Neural cell (in vitro differentiated cells): Measurements from ENCODE around the gene PEMT. TPM values are rescaled to one million over a fixed set of nuclear protein-coding genes. Genes with fewer than 3 reads are reported as not detected.
A peak's percentile ranks its signal among the peaks of the same experiment; 100 is the strongest.

Experiments
- H2AFZ ChIP-seq: fragments of 200-600, 300-800 bp; sonication (generic), shearing (Covaris generic); 2 replicates; pipeline ENCODE4 v1.6.0; 2014; ENCODE audit warnings: low read depth, mild to moderate bottlenecking, antibody characterized with exemption, low read length, moderate library complexity
- H3F3A ChIP-seq: fragments of 200-600 bp; shearing (Covaris generic); 2 replicates; pipeline ENCODE4 v1.6.1; 2016; ENCODE audit warnings: mild to moderate bottlenecking, moderate library complexity, mixed read lengths, antibody characterized with exemption, low read length; ENCODE audit not compliant: insufficient read depth, poor library complexity, severe bottlenecking
- H3K27ac ChIP-seq: fragments of 200-600, 300-800 bp; sonication (generic), shearing (Covaris generic); 2 replicates; pipeline ENCODE4 v1.5.1; 2014; ENCODE audit warnings: mild to moderate bottlenecking, low read length, moderate library complexity
- H3K27me3 ChIP-seq: fragments of 300-800, 200-600 bp; sonication (generic), shearing (Covaris generic); 2 replicates; pipeline ENCODE4 v1.6.0; 2014; ENCODE audit warnings: mild to moderate bottlenecking, low read depth, low read length, moderate library complexity; ENCODE audit not compliant: insufficient read depth
- H3K36me3 ChIP-seq: fragments of 300-800, 200-600 bp; sonication (generic), shearing (Covaris generic); 2 replicates; pipeline ENCODE4 v1.5.1; 2014; ENCODE audit warnings: mild to moderate bottlenecking, antibody characterized with exemption, low read length, moderate library complexity; ENCODE audit not compliant: insufficient read depth
- H3K4me2 ChIP-seq: fragments of 300-800, 200-600 bp; sonication (generic), shearing (Covaris generic); 2 replicates; pipeline ENCODE4 v1.6.0; 2014; ENCODE audit warnings: mild to moderate bottlenecking, low read length
- H3K4me3 ChIP-seq: fragments of 300-800, 200-600 bp; sonication (generic), shearing (Covaris generic); 2 replicates; pipeline ENCODE4 v1.5.1; 2014; ENCODE audit warnings: mild to moderate bottlenecking, low read length, moderate library complexity
- H3K79me2 ChIP-seq: fragments of 200-600 bp; shearing (Covaris generic); replicated peaks from 2 replicates; pipeline ENCODE4 v1.6.0; 2014; ENCODE audit warnings: mild to moderate bottlenecking, low read length, moderate library complexity; ENCODE audit not compliant: insufficient read depth
- H3K9ac ChIP-seq: fragments of 300-800, 200-600 bp; sonication (generic), shearing (Covaris generic); 2 replicates; pipeline ENCODE4 v1.6.1; 2016; ENCODE audit warnings: mild to moderate bottlenecking, low read length, mixed read lengths
- H3K9me2 ChIP-seq: fragments of 200-600 bp; shearing (Covaris generic); 2 replicates; pipeline ENCODE4 v1.6.1; 2016; ENCODE audit warnings: mild to moderate bottlenecking, low read length, mixed read lengths; ENCODE audit not compliant: insufficient read depth
- H3K9me3 ChIP-seq: fragments of 200-600, 300-800 bp; sonication (generic), shearing (Covaris generic); 2 replicates; pipeline ENCODE4 v1.6.1; 2016; ENCODE audit warnings: mild to moderate bottlenecking, mixed run types, low read length, moderate library complexity, mixed read lengths
- H4K20me1 ChIP-seq: fragments of 200-600 bp; shearing (Covaris generic); 2 replicates; pipeline ENCODE4 v1.6.1; 2016; ENCODE audit warnings: mild to moderate bottlenecking, mixed run types; ENCODE audit not compliant: insufficient read depth
- CTCF ChIP-seq: fragments of 450-650 bp; IDR thresholded peaks from 2 replicates; pipeline ENCODE4 v1.5.1; 2014; ENCODE audit warnings: antibody characterized with exemption, mild to moderate bottlenecking, moderate library complexity; ENCODE audit not compliant: poor library complexity, severe bottlenecking
- EP300 ChIP-seq: fragments of 450-650 bp; conservative IDR thresholded peaks from 2 replicates; pipeline ENCODE4 v1.6.1; 2014; ENCODE audit warnings: antibody characterized with exemption, mild to moderate bottlenecking, moderate library complexity; ENCODE audit not compliant: poor library complexity, severe bottlenecking
- EZH2 ChIP-seq: fragments of 200-600, 300-800 bp; shearing (Covaris generic), sonication (generic); IDR thresholded peaks from 2 replicates; pipeline ENCODE4 v1.6.1; 2014; ENCODE audit warnings: antibody characterized with exemption, low read length, borderline replicate concordance, mild to moderate bottlenecking; ENCODE audit not compliant: insufficient read depth, poor library complexity, severe bottlenecking
- MXI1 ChIP-seq: fragments of 450-650 bp; conservative IDR thresholded peaks from 2 replicates; pipeline ENCODE4 v1.6.1; 2014; ENCODE audit warnings: antibody characterized with exemption, mild to moderate bottlenecking; ENCODE audit not compliant: poor library complexity, severe bottlenecking
- POLR2AphosphoS5 ChIP-seq: IDR thresholded peaks from 2 replicates; pipeline ENCODE4 v1.6.1; 2012
- RAD21 ChIP-seq: fragments of 450-650 bp; conservative IDR thresholded peaks from 2 replicates; pipeline ENCODE4 v1.6.1; 2014; ENCODE audit warnings: antibody characterized with exemption, mild to moderate bottlenecking, moderate library complexity
- REST ChIP-seq: IDR thresholded peaks from 2 replicates; pipeline ENCODE4 v1.6.1; 2012; ENCODE audit warnings: borderline replicate concordance
- SMC3 ChIP-seq: fragments of 450-650 bp; conservative IDR thresholded peaks from 2 replicates; pipeline ENCODE4 v1.6.1; 2014; ENCODE audit warnings: antibody characterized with exemption, mild to moderate bottlenecking, moderate library complexity; ENCODE audit not compliant: poor library complexity
- TAF1 ChIP-seq: IDR thresholded peaks from 2 replicates; pipeline ENCODE4 v1.6.1; 2012; ENCODE audit warnings: low read depth
- polyA plus RNA-seq: library from polyadenylated mRNA; depleted of rRNA; stranded (reverse); fragments of >200 nt; gene quantifications from 2 replicates; pipeline ENCODE4 v1.2.3, GENCODE V29; 2014

Gene PEMT
- polyA plus RNA-seq, 1 donor from 2014 or later, result 71.7 TPM

GRCh38 chr17:17496189-17497064, 95.1 kb downstream of the PEMT start, which contains the start of gene RASD1:
Gene RASD1, minus strand, starts transcription at chr17:17496395. Its CDS starts 214 bp downstream, at chr17:17496181.
- Histone ChIP-seq H3K4me3 (peak within 1 kb of the TSS; percentile 78), H3K9me2 (no peaks in the 10 kb centered on the region), H4K20me1 (no peaks in the 10 kb centered on the region), H3K79me2 (peaks cover 11% of the 10 kb centered on the region), H3K27me3 (peaks cover 19% of the 10 kb centered on the region), H3F3A (no peaks in the 10 kb centered on the region), H3K9me3 (no peaks in the 10 kb centered on the region), H3K4me2 (peak within 1 kb of the TSS; percentile 73), H2AFZ (no peak within 1 kb of the TSS), H3K9ac (peak within 1 kb of the TSS; percentile 75), H3K27ac (peak within 1 kb of the TSS; percentile 86), H3K36me3 (no peaks in the 10 kb centered on the region)
- TF ChIP-seq TAF1 (peak; percentile 41), SMC3 (peak; percentile 98), POLR2AphosphoS5 (peak; percentile 90), CTCF (peak; percentile 95), REST (no peak), EP300 (peak; percentile 36), EZH2 (no peak), RAD21 (peak; percentile 92), MXI1 (peak; percentile 28)

- Histone ChIP-seq H3K9ac (peak overlapping the region; percentile 75), H3K27ac (peak overlapping the region; percentile 70)
- TF ChIP-seq MXI1, result no peak
Measured at GRCh38 chr17:17495536-17496188, 95.8 kb downstream of the PEMT start.

More at GRCh38 chr17:17495536-17496188, 95.8 kb downstream of the PEMT start:
- Histone ChIP-seq H3K4me2 (peak overlapping the region; percentile 59), H3K27me3 (peaks cover 19% of the 10 kb centered on the region), H3K79me2 (peaks cover 11% of the 10 kb centered on the region), H3K4me3 (peak overlapping the region; percentile 78), H3F3A (no peaks in the 10 kb centered on the region), H3K9me2 (no peaks in the 10 kb centered on the region), H3K36me3 (no peaks in the 10 kb centered on the region), H4K20me1 (no peaks in the 10 kb centered on the region), H3K9me3 (no peaks in the 10 kb centered on the region), H2AFZ (no peak overlapping the region)
